HG03571 (cell line): ENCODE measurements around the gene RBP7.

ENCODE experiments used
- ATAC-seq: cut with Tn5 transposase; IDR thresholded peaks from one replicate; pipeline ENCODE4 v1.9.1; 2021; ENCODE audit not compliant: unreplicated experiment

RBP7 gene

DNA sequence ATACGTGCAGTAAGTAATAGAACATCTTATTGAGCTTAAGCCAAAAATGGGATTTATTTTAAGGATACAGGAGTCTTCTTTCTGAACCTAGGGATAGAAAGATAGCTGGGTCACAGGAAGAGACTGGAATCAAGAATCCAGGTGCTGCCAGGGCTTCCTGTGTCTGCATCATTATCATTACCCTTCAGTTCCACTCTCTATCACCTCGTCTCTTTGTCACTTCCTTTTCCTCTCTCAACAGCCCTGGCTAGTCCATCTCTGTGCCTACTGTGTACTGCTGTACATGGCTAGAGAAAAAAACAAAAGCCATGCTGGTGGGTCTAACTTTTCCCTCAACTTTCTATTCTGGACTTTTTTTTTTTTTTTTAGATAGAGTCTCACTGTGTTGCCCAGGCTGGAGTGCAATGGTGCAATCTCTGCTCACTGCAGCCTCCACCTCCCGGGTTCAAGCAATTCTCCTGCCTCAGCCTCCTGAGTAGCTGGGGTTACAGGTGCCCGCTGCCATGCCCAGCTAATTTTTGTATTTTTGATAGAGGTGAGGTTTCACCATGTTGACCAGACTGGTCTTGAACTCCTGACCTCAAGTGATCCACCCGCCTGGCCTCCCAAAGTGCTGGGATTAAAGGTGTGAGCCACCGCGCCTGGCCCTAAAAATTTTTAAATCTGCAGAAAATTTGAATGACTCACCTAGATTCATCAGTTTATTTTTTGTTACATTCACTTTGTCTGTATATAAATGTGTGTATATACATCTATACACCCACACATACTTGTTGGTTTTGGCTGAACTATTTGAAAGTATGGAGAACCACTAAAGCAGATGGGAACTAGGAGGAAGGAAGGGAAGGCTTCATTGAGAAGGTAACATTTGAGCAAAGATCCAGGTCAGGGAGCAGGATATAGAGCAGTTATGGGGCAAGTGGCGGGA is 67.7 kb downstream of the RBP7 start:
- ATAC-seq: no peak

DNA sequence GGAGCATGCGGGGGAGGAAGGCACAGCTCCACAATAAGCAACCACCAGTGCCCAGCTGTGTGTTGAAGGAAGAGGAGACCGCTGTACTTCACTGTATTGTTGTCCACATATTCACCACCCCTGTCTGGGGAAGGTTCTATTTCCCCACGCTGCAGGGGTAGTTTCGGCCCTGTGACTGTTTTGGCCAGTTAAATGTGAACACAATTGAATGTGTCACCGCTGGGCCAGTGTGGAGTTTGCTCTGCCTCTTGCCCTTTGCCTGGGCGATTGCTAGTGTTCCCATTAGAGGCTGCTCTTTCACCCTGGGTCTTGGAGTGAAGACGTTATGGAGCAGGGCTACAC is 68.3 kb downstream of the RBP7 start:
- ATAC-seq: no peak
